H9 (cell line): ENCODE measurements around the gene NR3C2. TPM values are rescaled to one million over a fixed set of nuclear protein-coding genes. Genes with fewer than 3 reads are reported as not detected.

Source experiments
- DNase-seq: peaks from one replicate; pipeline ENCODE4 v3.0.0-alpha.2; 2017
- H2AFZ ChIP-seq: one replicate; pipeline ENCODE4 v1.6.1; 2013; ENCODE audit warnings: mild to moderate bottlenecking, low read length, control low read depth, moderate library complexity
- H2AK5ac ChIP-seq: 2 replicates; pipeline ENCODE4 v1.6.1; 2013; ENCODE audit warnings: low read length, control low read depth, mixed read lengths; ENCODE audit not compliant: insufficient read length
- H2BK120ac ChIP-seq: one replicate; pipeline ENCODE4 v1.6.1; 2013; ENCODE audit warnings: low read depth, mild to moderate bottlenecking, low read length, control low read depth, inconsistent platforms; ENCODE audit not compliant: poor library complexity, severe bottlenecking
- H2BK12ac ChIP-seq: 2 replicates; pipeline ENCODE4 v1.6.1; 2013; ENCODE audit warnings: low read length, control low read depth, mixed read lengths, low read depth; ENCODE audit not compliant: insufficient read length
- H2BK15ac ChIP-seq: 2 replicates; pipeline ENCODE4 v1.6.1; 2013; ENCODE audit warnings: low read depth, low read length, control low read depth
- H2BK20ac ChIP-seq: one replicate; pipeline ENCODE4 v1.6.1; 2013; ENCODE audit warnings: low read depth, mild to moderate bottlenecking, low read length, control low read depth, inconsistent platforms; ENCODE audit not compliant: poor library complexity, severe bottlenecking
- H2BK5ac ChIP-seq: 2 replicates; pipeline ENCODE4 v1.6.1; 2013; ENCODE audit warnings: low read length, control low read depth, mixed read lengths; ENCODE audit not compliant: insufficient read length
- H3K14ac ChIP-seq: 2 replicates; pipeline ENCODE4 v1.6.1; 2013; ENCODE audit warnings: low read length, control low read depth; ENCODE audit not compliant: insufficient read depth
- H3K18ac ChIP-seq: 2 replicates; pipeline ENCODE4 v1.6.1; 2013; ENCODE audit warnings: low read depth, mild to moderate bottlenecking, mixed read lengths, low read length, control low read depth; ENCODE audit not compliant: insufficient read length
- H3K23ac ChIP-seq: 2 replicates; pipeline ENCODE4 v1.6.1; 2013; ENCODE audit warnings: low read length, control low read depth, mixed read lengths, low read depth; ENCODE audit not compliant: insufficient read length
- H3K23me2 ChIP-seq: 2 replicates; pipeline ENCODE4 v1.6.1; 2013; ENCODE audit warnings: low read depth, mild to moderate bottlenecking, mixed read lengths, low read length, control low read depth; ENCODE audit not compliant: insufficient read length, poor library complexity, severe bottlenecking
- H3K27ac ChIP-seq: 2 replicates; pipeline ENCODE4 v1.5.1; 2013; ENCODE audit warnings: low read length, control low read depth, mixed read lengths, low read depth; ENCODE audit not compliant: insufficient read length
- H3K27me3 ChIP-seq: 2 replicates; pipeline ENCODE4 v1.6.1; 2013; ENCODE audit warnings: low read length, control low read depth, inconsistent platforms; ENCODE audit not compliant: insufficient read depth
- H3K4ac ChIP-seq: 2 replicates; pipeline ENCODE4 v1.6.1; 2013; ENCODE audit warnings: low read depth, mild to moderate bottlenecking, control low read depth, inconsistent platforms, low read length, moderate library complexity
- H3K4me1 ChIP-seq: 2 replicates; pipeline ENCODE4 v1.6.1; 2013; ENCODE audit warnings: low read length, control low read depth, inconsistent platforms; ENCODE audit not compliant: insufficient read depth
- H3K4me2 ChIP-seq: 2 replicates; pipeline ENCODE4 v1.6.1; 2013; ENCODE audit warnings: low read length, control low read depth, mixed read lengths; ENCODE audit not compliant: insufficient read length, insufficient read depth
- H3K56ac ChIP-seq: 2 replicates; pipeline ENCODE4 v1.6.1; 2013; ENCODE audit warnings: low read depth, mild to moderate bottlenecking, mixed read lengths, low read length, control low read depth; ENCODE audit not compliant: insufficient read length
- H3K79me1 ChIP-seq: 2 replicates; pipeline ENCODE4 v1.6.1; 2013; ENCODE audit warnings: low read depth, mild to moderate bottlenecking, moderate library complexity, low read length, control low read depth, inconsistent platforms; ENCODE audit not compliant: insufficient read depth, poor library complexity, severe bottlenecking
- H3K79me2 ChIP-seq: 2 replicates; pipeline ENCODE4 v1.6.1; 2013; ENCODE audit warnings: low read length, control low read depth, inconsistent platforms; ENCODE audit not compliant: insufficient read depth
- H3K9ac ChIP-seq: 2 replicates; pipeline ENCODE4 v1.6.1; 2013; ENCODE audit warnings: low read length, control low read depth, mixed read lengths; ENCODE audit not compliant: insufficient read length; ENCODE audit errors: extremely low read depth
- H3K9me3 ChIP-seq: one replicate; pipeline ENCODE4 v1.6.1; 2013; ENCODE audit warnings: low read depth, low read length, inconsistent platforms; ENCODE audit not compliant: control insufficient read depth
- H3T11ph ChIP-seq: one replicate; pipeline ENCODE4 v1.6.1; 2013; ENCODE audit warnings: mild to moderate bottlenecking, low read length, control low read depth, inconsistent platforms
- H4K20me1 ChIP-seq: one replicate; pipeline ENCODE4 v1.6.1; 2013; ENCODE audit not compliant: control insufficient read depth, insufficient read length, insufficient read depth
- H4K5ac ChIP-seq: 2 replicates; pipeline ENCODE4 v1.6.1; 2013; ENCODE audit warnings: low read depth, mild to moderate bottlenecking, mixed read lengths, low read length, control low read depth; ENCODE audit not compliant: insufficient read length
- H4K8ac ChIP-seq: replicated peaks from 2 replicates; pipeline ENCODE4 v1.6.1; 2013; ENCODE audit warnings: low read length, control low read depth, mixed read lengths, low read depth; ENCODE audit not compliant: insufficient read length
- H4K91ac ChIP-seq: 2 replicates; pipeline ENCODE4 v1.6.1; 2013; ENCODE audit warnings: low read depth, mild to moderate bottlenecking, moderate library complexity, mixed read lengths, low read length, control low read depth; ENCODE audit not compliant: insufficient read length
- H3K27ac Mint-ChIP-seq, 3 experiments: 2 replicates in 2 of 3; 3 replicates in 1 of 3; pipeline ENCODE4 v1.8.0; 2020 to 2021; ENCODE audit warnings: mixed read lengths in 3 of 3, mild to moderate bottlenecking in 1 of 3, moderate library complexity in 1 of 3
- H3K27me3 Mint-ChIP-seq: 2 replicates; pipeline ENCODE4 v1.8.0; 2021; ENCODE audit warnings: low read depth, mild to moderate bottlenecking, moderate library complexity, mixed read lengths
- H3K36me3 Mint-ChIP-seq, 3 experiments: 2 replicates in 2 of 3; 3 replicates in 1 of 3; pipeline ENCODE4 v1.8.0; 2020 to 2021; ENCODE audit warnings: low read depth in 3 of 3, mixed read lengths in 3 of 3; ENCODE audit not compliant: insufficient read depth in 1 of 3
- H3K4me1 Mint-ChIP-seq, 2 experiments: 2 replicates each; pipeline ENCODE4 v1.8.0; 2020; ENCODE audit warnings: mixed read lengths in 2 of 2
- H3K4me3 Mint-ChIP-seq, 2 experiments: 2 replicates in 1 of 2; 3 replicates in 1 of 2; pipeline ENCODE4 v1.8.0; 2020 to 2021; ENCODE audit warnings: mild to moderate bottlenecking in 2 of 2, mixed read lengths in 2 of 2, moderate library complexity in 1 of 2
- H3K9me3 Mint-ChIP-seq, 2 experiments: 2 replicates in 1 of 2; 3 replicates in 1 of 2; pipeline ENCODE4 v1.8.0; 2020; ENCODE audit warnings: mild to moderate bottlenecking in 2 of 2, mixed read lengths in 2 of 2, moderate library complexity in 1 of 2
- WGBS: extraction: QIAGEN DNeasy Blood & Tissue Kit; methylation state at CpG from one replicate; pipeline ENCODE4 v1.1.7; 2013; ENCODE audit warnings: missing lambda C conversion rate, low lambda C conversion rate, mixed read lengths; ENCODE audit not compliant: insufficient read length; ENCODE audit errors: extremely low coverage; 5-methylcytosine and 5-hydroxymethylcytosine counted together
- total RNA-seq: library from RNA; stranded (reverse); gene quantifications from 2 replicates; pipeline ENCODE4 v1.2.1, GENCODE V29; 2021
- TF ChIP-seq, protein P1 (sequence below): fragments of 200-600 bp; sonication (generic); conservative IDR thresholded peaks from 3 replicates; pipeline ENCODE4 v1.8.0; 2021; ENCODE audit warnings: antibody characterized with exemption, mild to moderate bottlenecking

The NR3C2 gene
- total RNA-seq, 1 experiment from 2014 or later: 1.4 TPM

- Histone ChIP-seq H2BK120ac (no peak overlapping the region), H3K4me1 (no peaks in the 10 kb centered on the region), H2AK5ac (no peak overlapping the region), H3K23ac (no peak overlapping the region), H4K8ac (no peak overlapping the region), H4K5ac (no peak overlapping the region), H2BK15ac (no peak overlapping the region), H3T11ph (no peak overlapping the region), H4K91ac (no peak overlapping the region), H3K14ac (no peak overlapping the region), H2BK12ac (no peak overlapping the region), H3K4me2 (no peak overlapping the region), H3K9ac (no peak overlapping the region), H4K20me1 (no peaks in the 10 kb centered on the region), H3K79me1 (no peaks in the 10 kb centered on the region), H3K79me2 (no peaks in the 10 kb centered on the region), H2AFZ (no peak overlapping the region), H2BK20ac (no peak overlapping the region), H2BK5ac (no peak overlapping the region), H3K9me3 (no peaks in the 10 kb centered on the region), H3K56ac (no peak overlapping the region), H3K27me3 (no peaks in the 10 kb centered on the region), H3K23me2 (no peaks in the 10 kb centered on the region), H3K4ac (no peak overlapping the region), H3K18ac (no peak overlapping the region), H3K27ac (no peak overlapping the region)
- Mint-ChIP-seq H3K27ac (no peak overlapping the region), H3K36me3 (no peaks in the 10 kb centered on the region), H3K4me1 (peaks cover 0 to 5% of the 10 kb centered on the region in 2 experiments; a peak in 2 of 4 replicates), H3K27me3 (no peaks in the 10 kb centered on the region), H3K9me3 (no peaks in the 10 kb centered on the region), H3K4me3 (no peak overlapping the region)
- DNase-seq: no peak
- TF ChIP-seq, protein P1, sequence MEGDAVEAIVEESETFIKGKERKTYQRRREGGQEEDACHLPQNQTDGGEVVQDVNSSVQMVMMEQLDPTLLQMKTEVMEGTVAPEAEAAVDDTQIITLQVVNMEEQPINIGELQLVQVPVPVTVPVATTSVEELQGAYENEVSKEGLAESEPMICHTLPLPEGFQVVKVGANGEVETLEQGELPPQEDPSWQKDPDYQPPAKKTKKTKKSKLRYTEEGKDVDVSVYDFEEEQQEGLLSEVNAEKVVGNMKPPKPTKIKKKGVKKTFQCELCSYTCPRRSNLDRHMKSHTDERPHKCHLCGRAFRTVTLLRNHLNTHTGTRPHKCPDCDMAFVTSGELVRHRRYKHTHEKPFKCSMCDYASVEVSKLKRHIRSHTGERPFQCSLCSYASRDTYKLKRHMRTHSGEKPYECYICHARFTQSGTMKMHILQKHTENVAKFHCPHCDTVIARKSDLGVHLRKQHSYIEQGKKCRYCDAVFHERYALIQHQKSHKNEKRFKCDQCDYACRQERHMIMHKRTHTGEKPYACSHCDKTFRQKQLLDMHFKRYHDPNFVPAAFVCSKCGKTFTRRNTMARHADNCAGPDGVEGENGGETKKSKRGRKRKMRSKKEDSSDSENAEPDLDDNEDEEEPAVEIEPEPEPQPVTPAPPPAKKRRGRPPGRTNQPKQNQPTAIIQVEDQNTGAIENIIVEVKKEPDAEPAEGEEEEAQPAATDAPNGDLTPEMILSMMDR: no peak
- WGBS: no CpG with 5 or more reads among the region's 1 CpG
Observed at GRCh38 chr4:148162991-148163390, 279.2 kb downstream of the NR3C2 start.
